Neural progenitor cell (in vitro differentiated cells): Measurements from ENCODE around the gene HMGCS1. TPM values are rescaled to one million over a fixed set of nuclear protein-coding genes. Genes with fewer than 3 reads are reported as not detected.

Experiments
- DNase-seq: peaks from one replicate; pipeline ENCODE4 v3.0.0-alpha.2; 2016; ENCODE audit warnings: low spot score
- H2AFZ ChIP-seq: fragments of 200-600 bp; sonication (generic); replicated peaks from 2 replicates; pipeline ENCODE4 v1.6.1; 2016; ENCODE audit warnings: antibody characterized with exemption
- H3F3A ChIP-seq: fragments of 200-600 bp; sonication (generic); 2 replicates; pipeline ENCODE4 v1.6.1; 2016; ENCODE audit warnings: antibody characterized with exemption, low read depth
- H3K27ac ChIP-seq: fragments of 200-600 bp; sonication (generic); 2 replicates; pipeline ENCODE4 v1.5.1; 2016; ENCODE audit warnings: mild to moderate bottlenecking
- H3K27me3 ChIP-seq: fragments of 200-600 bp; sonication (generic); 2 replicates; pipeline ENCODE4 v1.6.1; 2016; ENCODE audit warnings: mild to moderate bottlenecking, moderate library complexity
- H3K36me3 ChIP-seq: fragments of 200-600 bp; sonication (generic); 2 replicates; pipeline ENCODE4 v1.5.1; 2016
- H3K4me1 ChIP-seq: fragments of 200-600 bp; sonication (generic); 2 replicates; pipeline ENCODE4 v1.6.1; 2016; ENCODE audit warnings: mixed run types
- H3K4me2 ChIP-seq: fragments of 200-600 bp; sonication (generic); 2 replicates; pipeline ENCODE4 v1.6.1; 2016
- H3K4me3 ChIP-seq: fragments of 200-600 bp; sonication (generic); 2 replicates; pipeline ENCODE4 v1.5.1; 2016
- H3K79me2 ChIP-seq: fragments of 200-600 bp; sonication (generic); 2 replicates; pipeline ENCODE4 v1.6.1; 2016; ENCODE audit warnings: low read depth
- H3K9ac ChIP-seq: fragments of 200-600 bp; sonication (generic); 2 replicates; pipeline ENCODE4 v1.6.1; 2016
- H3K9me3 ChIP-seq: fragments of 200-600 bp; sonication (generic); 2 replicates; pipeline ENCODE4 v1.5.1; 2016; ENCODE audit warnings: low read depth
- H4K20me1 ChIP-seq: fragments of 200-600 bp; sonication (generic); 2 replicates; pipeline ENCODE4 v1.6.1; 2016; ENCODE audit warnings: low read depth
- H3K27ac Mint-ChIP-seq: 3 replicates; pipeline ENCODE4 v1.8.0; 2021; ENCODE audit warnings: mixed read lengths
- H3K27me3 Mint-ChIP-seq: 2 replicates; pipeline ENCODE4 v1.8.0; 2022; ENCODE audit warnings: low read depth, mild to moderate bottlenecking, inconsistent platforms, moderate library complexity, mixed read lengths; ENCODE audit not compliant: insufficient read depth
- H3K36me3 Mint-ChIP-seq: 3 replicates; pipeline ENCODE4 v1.8.0; 2021; ENCODE audit warnings: mixed read lengths
- H3K4me1 Mint-ChIP-seq: 3 replicates; pipeline ENCODE4 v1.8.0; 2021; ENCODE audit warnings: mixed read lengths
- H3K4me3 Mint-ChIP-seq: 3 replicates; pipeline ENCODE4 v1.8.0; 2021; ENCODE audit warnings: mild to moderate bottlenecking, moderate library complexity, mixed read lengths
- H3K9me3 Mint-ChIP-seq: 3 replicates; pipeline ENCODE4 v1.8.0; 2020; ENCODE audit warnings: mixed read lengths
- CTCF ChIP-seq: fragments of 200-600 bp; sonication (generic); IDR thresholded peaks from 2 replicates; pipeline ENCODE4 v1.5.1; 2017; ENCODE audit warnings: antibody characterized with exemption, mild to moderate bottlenecking
- EZH2 ChIP-seq: fragments of 200-600 bp; sonication (generic); IDR thresholded peaks from 2 replicates; pipeline ENCODE4 v1.6.1; 2017; ENCODE audit warnings: antibody characterized with exemption, mild to moderate bottlenecking, moderate library complexity
- EZH2phosphoT487 ChIP-seq: fragments of 200-600 bp; sonication (generic); IDR thresholded peaks from 2 replicates; pipeline ENCODE4 v1.6.1; 2017; ENCODE audit warnings: antibody characterized with exemption
- total RNA-seq: library from RNA; depleted of rRNA; stranded (reverse); fragments of >200 nt; gene quantifications from 2 replicates; pipeline ENCODE4 v1.2.3, GENCODE V29; 2015; ENCODE audit warnings: low replicate concordance

Gene HMGCS1
- total RNA-seq, 1 donor from 2014 or later = 274 TPM

GRCh38 chr5:43315263-43315662 is 2.1 kb upstream of the HMGCS1 start:
- Mint-ChIP-seq H3K27ac (peak overlapping the region; percentile 26), H3K4me3 (no peak overlapping the region), H3K27me3 (peaks cover 9% of the 10 kb centered on the region), H3K36me3 (peaks cover 20% of the 10 kb centered on the region), H3K4me1 (peaks cover 33% of the 10 kb centered on the region), H3K9me3 (peaks cover 29% of the 10 kb centered on the region)
- Histone ChIP-seq H3K27me3 (no peaks in the 10 kb centered on the region), H3K27ac (no peak overlapping the region), H3K9me3 (no peaks in the 10 kb centered on the region), H3K4me2 (no peak overlapping the region), H4K20me1 (peaks cover 28% of the 10 kb centered on the region), H2AFZ (no peak overlapping the region), H3K36me3 (peaks cover 5% of the 10 kb centered on the region), H3K79me2 (peaks cover 38% of the 10 kb centered on the region), H3K4me1 (peaks cover 29% of the 10 kb centered on the region), H3K4me3 (no peak overlapping the region), H3K9ac (no peak overlapping the region), H3F3A (peaks cover 28% of the 10 kb centered on the region)
- no peak for DNase-seq
- no peak for TF ChIP-seq EZH2phosphoT487
- no peak for TF ChIP-seq EZH2
- no peak for TF ChIP-seq CTCF

GRCh38 chr5:43314724-43315123 is 1.5 kb upstream of the HMGCS1 start:
- Histone ChIP-seq H3K79me2 (peaks cover 43% of the 10 kb centered on the region), H3K27me3 (no peaks in the 10 kb centered on the region), H3K4me3 (no peak overlapping the region), H4K20me1 (peaks cover 34% of the 10 kb centered on the region), H2AFZ (peak overlapping the region; percentile 70), H3F3A (peaks cover 32% of the 10 kb centered on the region), H3K27ac (peak overlapping the region; percentile 92), H3K9me3 (no peaks in the 10 kb centered on the region), H3K9ac (no peak overlapping the region), H3K4me2 (no peak overlapping the region), H3K4me1 (peaks cover 34% of the 10 kb centered on the region), H3K36me3 (peaks cover 5% of the 10 kb centered on the region)
- Mint-ChIP-seq H3K9me3 (peaks cover 29% of the 10 kb centered on the region), H3K27me3 (peaks cover 9% of the 10 kb centered on the region), H3K4me3 (no peak overlapping the region), H3K27ac (peak overlapping the region; percentile 99), H3K36me3 (peaks cover 22% of the 10 kb centered on the region), H3K4me1 (peaks cover 39% of the 10 kb centered on the region)
- TF ChIP-seq EZH2 (no peak), EZH2phosphoT487 (no peak)
- no peak for DNase-seq

- no peaks in the 10 kb centered on the region for H3K9me3 ChIP-seq
- Mint-ChIP-seq H3K4me1 (peaks cover 46% of the 10 kb centered on the region), H3K27ac (peak overlapping the region; percentile 99)
Measured at GRCh38 chr5:43313854-43314457, 744 bp upstream of the HMGCS1 start.

More at GRCh38 chr5:43313854-43314457, 744 bp upstream of the HMGCS1 start:
- Histone ChIP-seq H2AFZ (peak overlapping the region; percentile 70), H3K36me3 (peaks cover 5% of the 10 kb centered on the region), H3F3A (peaks cover 37% of the 10 kb centered on the region), H3K27ac (peak overlapping the region; percentile 92), H3K27me3 (no peaks in the 10 kb centered on the region), H3K9ac (no peak overlapping the region), H4K20me1 (peaks cover 41% of the 10 kb centered on the region), H3K4me3 (peak overlapping the region; percentile 24), H3K4me2 (peak overlapping the region; percentile 53), H3K79me2 (peaks cover 51% of the 10 kb centered on the region), H3K4me1 (peaks cover 42% of the 10 kb centered on the region)
- H3K36me3 Mint-ChIP-seq = peaks cover 28% of the 10 kb centered on the region
- peaks cover 9% of the 10 kb centered on the region for H3K27me3 Mint-ChIP-seq
- TF ChIP-seq CTCF = no peak
- TF ChIP-seq EZH2 = no peak
- no peak for TF ChIP-seq EZH2phosphoT487
- H3K4me3 Mint-ChIP-seq = peak overlapping the region; percentile 100
- peak; percentile 50 for DNase-seq
- peaks cover 26% of the 10 kb centered on the region for H3K9me3 Mint-ChIP-seq
